ENCODE results near the gene SASH1. TPM values are rescaled to one million over a fixed set of nuclear protein-coding genes. Genes with fewer than 3 reads are reported as not detected.

The SASH1 gene
- total RNA-seq, 3 donors from 2014 or later: 0.30 to 0.58 (median 0.46) TPM

GRCh38 chr6:148432462-148433195 lies 90.0 kb downstream of the SASH1 start:
- ATAC-seq: no peak
- no peaks in the 10 kb centered on the region for H3K4me1 Mint-ChIP-seq (ENCODE audit: low read depth)

DNA sequence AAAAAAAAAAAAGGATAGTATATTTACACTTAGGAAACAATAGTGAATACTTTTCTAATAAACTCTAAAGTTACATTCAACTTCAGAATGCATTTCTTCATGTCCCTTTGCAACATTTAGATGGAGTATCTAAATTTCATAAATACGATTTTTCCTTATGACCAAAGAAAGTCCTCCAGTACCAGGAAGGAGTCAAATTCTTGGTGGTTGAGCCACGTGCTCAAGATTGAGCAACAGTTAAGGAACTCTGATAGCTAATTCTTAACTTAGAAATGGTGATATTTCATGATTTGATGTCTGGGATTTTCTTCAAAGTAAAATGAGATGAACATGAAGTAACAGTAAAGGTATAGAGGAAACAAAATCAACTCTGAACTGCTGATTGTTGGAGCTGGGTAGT lies 92.7 kb downstream of the SASH1 start:
- H3K4me1 Mint-ChIP-seq (ENCODE audit: low read depth): no peaks in the 10 kb centered on the region
- ATAC-seq (no peak), DNase-seq (no peak)
- no peaks in the 10 kb centered on the region for H3K9me3 Mint-ChIP-seq
- peaks cover 10% of the 10 kb centered on the region for H3K27me3 Mint-ChIP-seq (ENCODE audit: low read depth)
- H3K36me3 Mint-ChIP-seq (ENCODE audit: insufficient read depth): no peaks in the 10 kb centered on the region
- no peak overlapping the region for H3K4me3 Mint-ChIP-seq

More at GRCh38 chr6:148432462-148433195, 90.0 kb downstream of the SASH1 start:
- H3K9me3 Mint-ChIP-seq: no peaks in the 10 kb centered on the region
- H3K4me3 Mint-ChIP-seq: no peak overlapping the region
- DNase-seq: no peak
- H3K36me3 Mint-ChIP-seq (ENCODE audit: insufficient read depth): no peaks in the 10 kb centered on the region
- peaks cover 4% of the 10 kb centered on the region for H3K27me3 Mint-ChIP-seq (ENCODE audit: low read depth)

- H3K4me1 Mint-ChIP-seq (ENCODE audit: low read depth): no peaks in the 10 kb centered on the region
- no peak overlapping the region for H3K4me3 Mint-ChIP-seq
- ATAC-seq (no peak), DNase-seq (no peak)
- H3K36me3 Mint-ChIP-seq (ENCODE audit: insufficient read depth): no peaks in the 10 kb centered on the region
- H3K27me3 Mint-ChIP-seq (ENCODE audit: low read depth): peaks cover 11% of the 10 kb centered on the region
- H3K9me3 Mint-ChIP-seq: no peaks in the 10 kb centered on the region
These were observed 93.8 kb downstream of the SASH1 start for GRCh38 chr6:148436466-148436865.

DNA sequence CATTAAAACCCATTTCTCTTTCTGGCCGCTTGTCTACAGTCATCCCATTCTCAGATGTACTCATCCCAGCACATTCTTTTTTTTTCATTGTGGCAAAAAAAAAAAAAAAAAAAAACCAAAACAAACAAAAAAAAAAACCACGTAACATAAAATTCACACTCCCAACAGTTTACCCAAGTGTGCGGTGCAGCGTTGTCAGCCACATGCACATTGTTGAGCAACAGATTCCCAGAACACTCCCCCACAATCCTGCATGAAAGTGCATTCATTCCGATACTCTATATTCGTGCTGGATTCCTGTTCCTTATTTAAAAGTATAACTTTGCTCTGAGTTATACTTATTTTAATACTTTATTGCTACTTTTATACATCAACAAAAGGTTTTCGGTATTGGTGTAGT lies 96.0 kb downstream of the SASH1 start:
- H3K4me1 Mint-ChIP-seq (ENCODE audit: low read depth): no peaks in the 10 kb centered on the region
- H3K9me3 Mint-ChIP-seq: no peaks in the 10 kb centered on the region
- H3K36me3 Mint-ChIP-seq (ENCODE audit: insufficient read depth): no peaks in the 10 kb centered on the region
- ATAC-seq (no peak), DNase-seq (no peak)
- no peak overlapping the region for H3K4me3 Mint-ChIP-seq
- peaks cover 13% of the 10 kb centered on the region for H3K27me3 Mint-ChIP-seq (ENCODE audit: low read depth)

DNA sequence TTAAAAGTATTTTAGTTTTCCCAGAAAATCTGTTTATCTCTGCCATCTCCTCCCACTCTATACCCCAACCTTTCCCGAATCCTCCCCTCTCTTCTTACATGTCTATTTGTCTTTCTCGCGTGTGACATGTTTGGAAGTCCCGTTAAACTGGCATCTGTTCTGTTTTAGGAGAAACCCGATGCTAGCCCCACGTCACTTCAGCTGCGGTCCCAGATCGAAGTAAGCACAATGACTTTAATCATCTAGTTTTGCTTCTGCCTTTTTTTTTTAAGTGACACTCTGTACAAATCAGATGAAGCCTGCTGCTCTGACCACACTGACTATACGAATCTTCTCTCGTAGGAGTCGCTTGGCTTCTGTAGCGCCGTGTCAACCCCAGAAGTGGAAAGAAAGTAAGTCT lies 97.4 kb downstream of the SASH1 start:
- no peak overlapping the region for H3K4me3 Mint-ChIP-seq
- H3K36me3 Mint-ChIP-seq (ENCODE audit: insufficient read depth): no peaks in the 10 kb centered on the region
- peaks cover 13% of the 10 kb centered on the region for H3K27me3 Mint-ChIP-seq (ENCODE audit: low read depth)
- H3K9me3 Mint-ChIP-seq: no peaks in the 10 kb centered on the region
- ATAC-seq (no peak), DNase-seq (no peak)
- no peaks in the 10 kb centered on the region for H3K4me1 Mint-ChIP-seq (ENCODE audit: low read depth)

DNA sequence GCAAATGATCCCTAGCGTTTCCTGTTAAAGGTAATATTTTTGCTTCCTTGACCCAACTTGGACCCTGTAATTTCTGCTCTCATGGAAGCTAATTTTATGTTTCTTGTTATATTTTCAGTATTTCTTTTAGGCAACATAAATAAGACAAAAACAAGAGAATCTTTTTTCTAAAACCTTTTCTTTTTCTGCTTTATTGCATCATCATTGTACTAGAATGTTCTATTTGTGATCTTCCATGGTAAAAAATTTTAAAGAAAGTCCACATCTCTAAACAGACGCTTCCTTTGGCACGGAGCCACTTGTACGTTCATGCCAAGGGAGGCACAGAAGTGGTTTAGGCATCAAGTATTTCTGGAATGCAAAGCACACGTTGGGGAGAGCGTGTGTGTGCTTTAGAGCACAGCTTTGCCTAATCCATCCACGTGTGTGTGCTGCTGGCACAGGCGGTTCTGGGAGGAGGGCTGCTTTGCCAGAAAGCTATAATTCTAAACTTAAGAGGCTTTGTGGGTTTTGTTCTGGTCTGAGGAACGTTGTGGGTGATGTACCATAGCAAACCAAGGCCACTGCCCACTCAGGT lies 98.3 kb downstream of the SASH1 start:
- Mint-ChIP-seq H3K9me3 (no peaks in the 10 kb centered on the region), H3K4me3 (no peak overlapping the region), H3K36me3 (ENCODE audit: insufficient read depth) (no peaks in the 10 kb centered on the region), H3K4me1 (ENCODE audit: low read depth) (no peaks in the 10 kb centered on the region), H3K27me3 (ENCODE audit: low read depth) (peaks cover 11% of the 10 kb centered on the region)
- DNase-seq (no peak), ATAC-seq (no peak)

DNA sequence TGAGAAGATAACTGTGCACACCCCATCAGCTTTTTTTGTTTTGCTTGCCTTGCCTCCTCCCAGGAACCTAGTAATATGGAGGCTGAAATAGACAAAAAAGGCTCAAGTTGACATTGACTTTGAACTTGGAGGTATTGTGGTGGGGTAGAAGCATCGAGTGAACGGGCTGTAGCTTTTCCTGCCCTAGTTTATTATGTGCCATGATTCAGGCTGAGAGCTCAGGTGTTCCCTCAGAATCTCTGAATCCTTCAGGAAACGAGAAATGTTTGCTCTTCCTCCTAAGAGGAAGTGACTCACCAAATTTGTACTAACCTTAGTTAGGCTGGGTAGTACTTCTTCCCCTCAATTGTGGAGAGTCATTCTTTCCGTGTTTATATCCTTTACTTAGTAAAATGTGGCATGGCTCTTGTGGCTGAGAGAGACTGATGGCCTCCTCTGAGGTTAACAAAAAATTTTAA lies 98.8 kb downstream of the SASH1 start:
- no peaks in the 10 kb centered on the region for H3K9me3 Mint-ChIP-seq
- H3K4me3 Mint-ChIP-seq: no peak overlapping the region
- no peak for DNase-seq

GRCh38 chr6:148443798-148444560 lies 101.3 kb downstream of the SASH1 start:
- Mint-ChIP-seq H3K4me3 (no peak overlapping the region), H3K36me3 (ENCODE audit: insufficient read depth) (no peaks in the 10 kb centered on the region), H3K4me1 (ENCODE audit: low read depth) (peaks cover 6% of the 10 kb centered on the region), H3K27me3 (ENCODE audit: low read depth) (peaks cover 16% of the 10 kb centered on the region), H3K9me3 (no peaks in the 10 kb centered on the region)
- DNase-seq (no peak), ATAC-seq (no peak)

More for the DNA sequence above, 98.8 kb downstream of the SASH1 start:
- H3K27me3 Mint-ChIP-seq (ENCODE audit: low read depth): peaks cover 11% of the 10 kb centered on the region
- ATAC-seq: peak; percentile 71 to 89
- H3K36me3 Mint-ChIP-seq (ENCODE audit: insufficient read depth): no peaks in the 10 kb centered on the region
- no peaks in the 10 kb centered on the region for H3K4me1 Mint-ChIP-seq (ENCODE audit: low read depth)

DNA sequence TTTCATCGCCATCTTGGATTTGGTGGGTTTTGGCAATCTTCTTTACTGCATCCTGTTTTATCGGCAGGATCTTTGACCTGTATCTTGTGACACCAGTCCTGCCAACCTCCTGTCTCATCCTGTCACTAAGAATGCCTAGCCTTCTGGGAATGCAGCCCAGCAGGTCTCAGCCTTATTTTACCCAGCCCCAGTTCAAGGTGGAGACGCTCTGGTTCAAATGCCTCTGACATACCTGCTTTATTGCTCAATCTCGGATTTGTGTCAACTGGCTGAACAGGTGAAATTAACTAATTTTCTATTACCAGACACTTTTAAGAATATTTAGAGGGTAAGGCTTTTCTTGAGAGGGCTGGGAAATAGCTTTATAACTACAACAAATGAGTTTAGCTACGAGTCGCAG lies 102.5 kb downstream of the SASH1 start:
- H3K36me3 Mint-ChIP-seq (ENCODE audit: insufficient read depth): no peaks in the 10 kb centered on the region
- peaks cover 6% of the 10 kb centered on the region for H3K4me1 Mint-ChIP-seq (ENCODE audit: low read depth)
- no peak for ATAC-seq
- no peaks in the 10 kb centered on the region for H3K9me3 Mint-ChIP-seq
- no peak for DNase-seq
- H3K27me3 Mint-ChIP-seq (ENCODE audit: low read depth): peaks cover 16% of the 10 kb centered on the region
- H3K4me3 Mint-ChIP-seq: no peak overlapping the region

DNA sequence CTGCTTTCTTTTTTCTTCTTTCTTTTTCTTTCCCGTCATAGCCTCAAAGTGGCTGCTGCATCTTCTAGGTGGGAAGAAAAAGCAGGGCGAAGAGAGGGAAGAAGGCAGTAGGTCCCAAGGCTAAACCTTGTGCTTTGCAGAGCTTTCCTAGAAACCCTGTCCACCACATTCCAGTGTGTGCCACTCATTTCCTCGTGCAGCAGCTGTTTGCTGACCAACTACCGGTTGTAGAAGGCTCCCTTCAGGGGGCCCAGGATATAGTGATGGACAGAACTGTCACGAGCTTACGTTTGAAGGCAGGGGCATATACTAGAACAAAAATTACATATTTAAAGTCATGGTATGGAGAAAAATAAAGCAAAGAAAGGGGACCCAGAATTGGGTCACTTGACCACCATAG lies 103.0 kb downstream of the SASH1 start:
- Mint-ChIP-seq H3K27me3 (ENCODE audit: low read depth) (peaks cover 12% of the 10 kb centered on the region), H3K4me1 (ENCODE audit: low read depth) (peaks cover 6% of the 10 kb centered on the region), H3K4me3 (no peak overlapping the region), H3K9me3 (no peaks in the 10 kb centered on the region), H3K36me3 (ENCODE audit: insufficient read depth) (no peaks in the 10 kb centered on the region)
- DNase-seq: no peak
- no peak for ATAC-seq

- ATAC-seq (no peak), DNase-seq (no peak)
- Mint-ChIP-seq H3K36me3 (ENCODE audit: insufficient read depth) (no peaks in the 10 kb centered on the region), H3K4me3 (no peak overlapping the region), H3K4me1 (ENCODE audit: low read depth) (peaks cover 10% of the 10 kb centered on the region), H3K27me3 (ENCODE audit: low read depth) (peaks cover 14% of the 10 kb centered on the region), H3K9me3 (no peaks in the 10 kb centered on the region)
These were observed 104.0 kb downstream of the SASH1 start for GRCh38 chr6:148446681-148447080.

GRCh38 chr6:148447521-148448230 lies 105.0 kb downstream of the SASH1 start:
- DNase-seq (no peak), ATAC-seq (no peak)
- Mint-ChIP-seq H3K9me3 (no peaks in the 10 kb centered on the region), H3K4me3 (no peak overlapping the region), H3K27me3 (ENCODE audit: low read depth) (peaks cover 14% of the 10 kb centered on the region), H3K4me1 (ENCODE audit: low read depth) (peaks cover 14% of the 10 kb centered on the region), H3K36me3 (ENCODE audit: insufficient read depth) (no peaks in the 10 kb centered on the region)

DNA sequence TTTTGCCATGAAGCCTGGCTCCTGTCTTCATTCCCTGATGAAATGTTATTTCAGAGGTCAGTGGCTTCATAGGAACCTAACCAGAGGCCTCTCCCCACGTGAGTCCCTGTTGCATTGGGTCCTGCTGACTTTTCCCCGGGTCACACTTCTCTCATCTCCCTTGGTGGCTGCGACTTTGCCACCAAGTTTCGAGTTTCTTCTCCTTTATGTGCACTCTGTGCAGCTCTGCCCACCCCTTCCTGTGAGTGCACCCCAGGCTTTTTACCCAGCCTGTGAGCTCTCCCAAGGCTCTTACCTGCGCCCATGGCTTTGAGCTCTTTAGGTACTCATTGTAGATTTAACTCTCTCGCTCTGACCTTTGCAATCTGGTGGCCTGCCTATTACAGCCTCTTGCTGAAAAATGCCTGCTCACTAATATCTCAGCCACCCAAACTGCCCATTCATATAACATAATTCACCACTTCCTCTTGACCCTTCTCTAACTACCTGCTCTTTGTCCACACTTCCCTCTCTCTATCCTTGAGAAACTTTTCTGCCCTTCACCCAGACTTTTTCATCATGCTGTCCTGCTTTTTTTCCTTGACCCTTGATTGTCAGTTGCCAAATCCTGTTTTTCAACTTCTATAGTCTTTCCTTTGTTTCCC lies 105.9 kb downstream of the SASH1 start:
- H3K4me1 Mint-ChIP-seq (ENCODE audit: low read depth): peaks cover 14% of the 10 kb centered on the region
- DNase-seq (no peak), ATAC-seq (peak; percentile 37 to 64)
- H3K9me3 Mint-ChIP-seq: no peaks in the 10 kb centered on the region
- H3K36me3 Mint-ChIP-seq (ENCODE audit: insufficient read depth): no peaks in the 10 kb centered on the region
- H3K27me3 Mint-ChIP-seq (ENCODE audit: low read depth): peaks cover 11% of the 10 kb centered on the region
- no peak overlapping the region for H3K4me3 Mint-ChIP-seq

DNA sequence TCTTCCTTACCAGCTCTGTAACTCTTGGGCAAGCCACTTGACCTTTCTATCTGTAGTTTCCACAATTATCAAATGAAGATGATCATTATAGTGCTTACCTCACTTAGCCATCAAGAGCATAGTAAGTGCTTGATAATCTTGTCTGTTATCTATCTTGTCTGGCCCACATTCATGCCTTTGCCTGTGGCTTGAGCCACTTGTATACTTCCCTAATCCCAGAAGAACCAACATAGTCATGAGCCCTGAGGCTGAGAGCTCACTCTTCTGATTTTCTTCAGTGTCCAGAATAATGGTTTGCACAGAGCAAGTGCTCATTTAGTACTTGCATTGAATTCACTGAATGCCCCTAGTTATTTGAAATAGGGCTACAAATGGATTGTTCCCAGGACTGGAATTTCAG lies 108.2 kb downstream of the SASH1 start:
- ATAC-seq: no peak
- H3K27me3 Mint-ChIP-seq (ENCODE audit: low read depth): peaks cover 11% of the 10 kb centered on the region
- peaks cover 14% of the 10 kb centered on the region for H3K4me1 Mint-ChIP-seq (ENCODE audit: low read depth)
- H3K36me3 Mint-ChIP-seq (ENCODE audit: insufficient read depth): no peaks in the 10 kb centered on the region
- no peaks in the 10 kb centered on the region for H3K9me3 Mint-ChIP-seq
- no peak for DNase-seq
- no peak overlapping the region for H3K4me3 Mint-ChIP-seq
